IMR-90 (cell line): Measurements from ENCODE around the gene DISC1. TPM values are rescaled to one million over a fixed set of nuclear protein-coding genes. Genes with fewer than 3 reads are reported as not detected.

ENCODE experiments used
- ATAC-seq: fragments of 200-7000 bp; cut with Tn5 transposase; 2 replicates; pipeline ENCODE4 v1.9.1; 2020; ENCODE audit warnings: low read depth, mild to moderate bottlenecking, moderate library complexity
- BruUV-seq: library from RNA; stranded (reverse); fragments of 400-500 nt; replicated peaks from 2 replicates; lab custom pipeline; 2021; lab: Mats Ljungman, UMichigan
- CTCF ChIA-PET: fragments of 300-600 bp; formaldehyde crosslinking; extraction: SDS; loops from one replicate; lab custom pipeline; 2021; ENCODE audit warnings: antibody characterized with exemption; lab: Yijun Ruan, JAX
- POLR2A ChIA-PET: fragments of 300-600 bp; sonication (Branson Sonifier 250); formaldehyde crosslinking; loops from one replicate; lab custom pipeline; 2022; ENCODE audit warnings: antibody characterized with exemption; ENCODE audit not compliant: unreplicated experiment; lab: Charles Lee
- DNase-seq: peaks from one replicate; pipeline ENCODE4 v3.0.0; 2013
- H2AFZ ChIP-seq: replicated peaks from 2 replicates; pipeline ENCODE3; 2013; ENCODE audit warnings: low read length, mild to moderate bottlenecking; ENCODE audit not compliant: poor library complexity
- H2AK5ac ChIP-seq: 2 replicates; pipeline ENCODE4 v1.6.1; 2013; ENCODE audit warnings: low read depth, low read length, inconsistent platforms
- H2AK9ac ChIP-seq: replicated peaks from 2 replicates; pipeline ENCODE3; 2013; ENCODE audit warnings: mild to moderate bottlenecking, low read depth, low read length, moderate library complexity; ENCODE audit not compliant: poor library complexity
- H2BK120ac ChIP-seq: 2 replicates; pipeline ENCODE4 v1.6.1; 2013; ENCODE audit warnings: low read depth, low read length, inconsistent platforms
- H2BK15ac ChIP-seq: 3 replicates; pipeline ENCODE4 v1.6.1; 2013; ENCODE audit warnings: low read depth, low read length, inconsistent platforms
- H2BK20ac ChIP-seq: 2 replicates; pipeline ENCODE4 v1.6.1; 2013; ENCODE audit warnings: low read depth, mild to moderate bottlenecking, inconsistent platforms, low read length, moderate library complexity
- H2BK5ac ChIP-seq: 2 replicates; pipeline ENCODE4 v1.6.1; 2013; ENCODE audit warnings: mild to moderate bottlenecking, low read depth, low read length, inconsistent platforms; ENCODE audit not compliant: poor library complexity, severe bottlenecking
- H3K14ac ChIP-seq: replicated peaks from 2 replicates; pipeline ENCODE4 v1.6.1; 2013; ENCODE audit warnings: low read depth, low read length, inconsistent platforms
- H3K18ac ChIP-seq: 2 replicates; pipeline ENCODE4 v1.6.1; 2013; ENCODE audit warnings: low read depth, low read length, control low read depth
- H3K23ac ChIP-seq: 2 replicates; pipeline ENCODE4 v1.6.1; 2013; ENCODE audit warnings: low read depth, low read length, inconsistent platforms
- H3K27ac ChIP-seq: 2 replicates; pipeline ENCODE4 v1.5.1; 2013; ENCODE audit warnings: mild to moderate bottlenecking, control low read depth, low read length; ENCODE audit not compliant: insufficient read depth
- H3K27me3 ChIP-seq: 2 replicates; pipeline ENCODE4 v1.6.1; 2013; ENCODE audit warnings: low read length; ENCODE audit not compliant: control insufficient read depth, insufficient read depth
- H3K36me3 ChIP-seq: 2 replicates; pipeline ENCODE4 v1.6.1; 2013; ENCODE audit warnings: low read length, mixed read lengths; ENCODE audit not compliant: control insufficient read depth, insufficient read depth
- H3K4ac ChIP-seq: 2 replicates; pipeline ENCODE4 v1.6.1; 2013; ENCODE audit warnings: low read depth, low read length, inconsistent platforms
- H3K4me1 ChIP-seq: 2 replicates; pipeline ENCODE4 v1.6.1; 2013; ENCODE audit warnings: low read length, mixed read lengths; ENCODE audit not compliant: control insufficient read depth, insufficient read depth
- H3K4me2 ChIP-seq: 2 replicates; pipeline ENCODE4 v1.6.1; 2013; ENCODE audit warnings: low read depth, mild to moderate bottlenecking, control low read depth, low read length, moderate library complexity
- H3K4me3 ChIP-seq: 2 replicates; pipeline ENCODE4 v1.5.1; 2013; ENCODE audit warnings: low read depth, mild to moderate bottlenecking, control low read depth, low read length, moderate library complexity; ENCODE audit not compliant: insufficient read depth
- H3K56ac ChIP-seq: 2 replicates; pipeline ENCODE4 v1.6.1; 2013; ENCODE audit warnings: low read length, inconsistent platforms; ENCODE audit not compliant: insufficient read depth; ENCODE audit errors: extremely low read depth
- H3K79me1 ChIP-seq, 2 experiments: 2 replicates each; pipeline ENCODE4 v1.6.1; 2013; ENCODE audit warnings: low read length in 2 of 2, inconsistent platforms in 1 of 2, low read depth in 1 of 2
- H3K9ac ChIP-seq: 2 replicates; pipeline ENCODE4 v1.6.1; 2013; ENCODE audit warnings: low read depth, low read length, control low read depth
- H3K9me1 ChIP-seq: 2 replicates; pipeline ENCODE4 v1.6.1; 2013; ENCODE audit warnings: low read length, inconsistent platforms; ENCODE audit not compliant: insufficient read depth
- H3K9me3 ChIP-seq: 2 replicates; pipeline ENCODE4 v1.6.1; 2013; ENCODE audit warnings: low read length; ENCODE audit not compliant: control insufficient read depth, insufficient read depth
- H4K20me1 ChIP-seq: 2 replicates; pipeline ENCODE4 v1.6.1; 2013; ENCODE audit warnings: low read length, inconsistent platforms; ENCODE audit not compliant: insufficient read depth
- H4K5ac ChIP-seq: 2 replicates; pipeline ENCODE4 v1.6.1; 2013; ENCODE audit warnings: mild to moderate bottlenecking, low read depth, low read length, control low read depth
- H4K8ac ChIP-seq, 2 experiments: 2 replicates each; pipeline ENCODE4 v1.6.1; 2013; ENCODE audit warnings: low read depth in 2 of 2, low read length in 2 of 2, control low read depth in 1 of 2, inconsistent platforms in 1 of 2
- H4K91ac ChIP-seq: 2 replicates; pipeline ENCODE4 v1.6.1; 2013; ENCODE audit warnings: low read depth, low read length, inconsistent platforms; ENCODE audit not compliant: insufficient read depth
- BHLHE40 ChIP-seq: fragments of 150-350 bp; IDR thresholded peaks from 2 replicates; pipeline ENCODE4 v1.6.1; 2016; ENCODE audit warnings: mild to moderate bottlenecking, low read depth, low read length
- CHD1 ChIP-seq: IDR thresholded peaks from 2 replicates; pipeline ENCODE4 v1.6.1; 2012; ENCODE audit warnings: low read depth, low read length, improper control_type of control experiment
- ELK1 ChIP-seq: fragments of 150-350 bp; IDR thresholded peaks from 2 replicates; pipeline ENCODE4 v1.6.1; 2016; ENCODE audit warnings: low read depth, mild to moderate bottlenecking, low read length, moderate library complexity, borderline replicate concordance
- FOS ChIP-seq: fragments of 150-350 bp; IDR thresholded peaks from 2 replicates; pipeline ENCODE4 v1.6.1; 2016; ENCODE audit warnings: low read depth, low read length
- MAZ ChIP-seq: IDR thresholded peaks from 2 replicates; pipeline ENCODE4 v1.6.1; 2012; ENCODE audit warnings: low read depth, mild to moderate bottlenecking, low read length, improper control_type of control experiment, moderate library complexity, borderline replicate concordance
- MXI1 ChIP-seq: IDR thresholded peaks from 2 replicates; pipeline ENCODE4 v1.6.1; 2012; ENCODE audit warnings: low read depth, mild to moderate bottlenecking, low read length, moderate library complexity, borderline replicate concordance
- NFE2L2 ChIP-seq: fragments of 150-350 bp; IDR thresholded peaks from 2 replicates; pipeline ENCODE4 v1.6.1; 2016; ENCODE audit warnings: low read depth, mild to moderate bottlenecking, low read length
- POLR2A ChIP-seq: IDR thresholded peaks from 2 replicates; pipeline ENCODE4 v1.6.1; 2012; ENCODE audit warnings: mild to moderate bottlenecking, low read depth, low read length
- USF2 ChIP-seq: fragments of 150-350 bp; IDR thresholded peaks from 2 replicates; pipeline ENCODE4 v1.6.1; 2017; ENCODE audit warnings: mild to moderate bottlenecking, antibody characterized with exemption, low read length, low read depth
- WGBS, 2 experiments: methylation state at CpG; one replicate each; pipeline versions ENCODE4 v1.1.5 to v1.1.7; 2013; ENCODE audit warnings: missing lambda C conversion rate in 2 of 2; ENCODE audit not compliant: insufficient read length in 1 of 2; ENCODE audit errors: extremely low coverage in 2 of 2; 5-methylcytosine and 5-hydroxymethylcytosine counted together
- dilution Hi-C: fragments of 300-500 bp; cut with HindIII; formaldehyde crosslinking; loops from one replicate; pipeline ENCODE4 v1.14.3; 2018; ENCODE audit warnings: low sequenced_read_pairs; ENCODE audit not compliant: unreplicated experiment
- in situ Hi-C: fragments of 300-500 bp; cut with MboI; formaldehyde crosslinking; loops from 3 replicates; pipeline ENCODE4 v1.14.3; 2019; ENCODE audit warnings: low sequenced_read_pairs, inconsistent platforms, mixed read lengths
- intact Hi-C: fragments of 100-400 bp; cut with micrococcal nuclease; formaldehyde crosslinking; loops from 2 replicates; pipeline ENCODE4 v1.10.0; 2022
- polyA plus RNA-seq, 3 experiments: library from polyadenylated mRNA; depleted of rRNA; stranded (reverse); fragments of >200 nt; gene quantifications; 2 replicates each; pipeline ENCODE4 v1.2.3, GENCODE V29; 2012; ENCODE audit warnings: low replicate concordance in 1 of 3
- total RNA-seq: library from RNA; depleted of rRNA; stranded (reverse); fragments of >200 nt; gene quantifications from 2 replicates; pipeline ENCODE4 v1.2.3, GENCODE V29; 2012

Gene DISC1
- total and polyA plus RNA-seq, 2 of the 4 experiments (the other 2 are of a cell fraction) = 2.2 to 7.0 TPM

- Histone ChIP-seq H3K4me2 (no peak overlapping the region), H3K18ac (no peak overlapping the region), H3K9ac (no peak overlapping the region), H3K4me1 (peaks cover 2% of the 10 kb centered on the region; the same call in 1 of the 2 replicates), H2BK20ac (no peak overlapping the region), H3K79me1 (no peaks in the 10 kb centered on the region), H4K5ac (no peak overlapping the region), H2AFZ (no peak overlapping the region), H2BK5ac (no peak overlapping the region), H2BK120ac (no peak overlapping the region), H3K14ac (no peak overlapping the region), H3K23ac (no peak overlapping the region), H3K9me3 (peaks cover 2% of the 10 kb centered on the region; the same call in 1 of the 2 replicates), H3K27me3 (no peaks in the 10 kb centered on the region), H3K27ac (no peak overlapping the region), H4K20me1 (no peaks in the 10 kb centered on the region), H2AK5ac (no peak overlapping the region), H2BK15ac (no peak overlapping the region), H4K8ac (no peak overlapping the region), H3K4me3 (no peak overlapping the region), H3K4ac (no peak overlapping the region), H3K9me1 (peaks cover 2% of the 10 kb centered on the region; the same call in 1 of the 2 replicates), H4K91ac (no peak overlapping the region), H3K36me3 (no peaks in the 10 kb centered on the region), H2AK9ac (no peak overlapping the region), H3K56ac (no peak overlapping the region)
- intact Hi-C loops = loop anchor here (10.0 kb wide), 1 partner anchor 179 kb away; no protein-coding TSS in a partner anchor
- no peak for DNase-seq
- dilution Hi-C loops = no loop called here
- BruUV-seq = no TSS peak
- POLR2A ChIA-PET = no interaction called here
- no CpG with 5 or more reads among the region's 15 CpGs for WGBS, 2 experiments
- TF ChIP-seq USF2 (no peak), BHLHE40 (no peak), MXI1 (no peak), FOS (no peak), MAZ (no peak), NFE2L2 (no peak), CHD1 (no peak), POLR2A (no peak), ELK1 (no peak)
- no peak for ATAC-seq
- in situ Hi-C loops = no loop called here
- CTCF ChIA-PET = no interaction called here
Measured at GRCh38 chr1:231933711-231934626, 307.4 kb downstream of the DISC1 start.
